ENCODE data around the gene CBX6.
A peak's percentile ranks its signal among the peaks of the same experiment; 100 is the strongest.
"Not testable (repeated sequence)": the region's sequence is repeated elsewhere in the genome, so short reads cannot be mapped to it uniquely, and the experiment has no call there.

Gene CBX6

GRCh38 chr22:38872172-38872830 lies at the start of gene CBX6:
Gene CBX6 (minus strand): TSS chr22:38872216. CDS start chr22:38872190, 26 bp downstream.
- peak; percentile 89 for DNase-seq (ENCODE audit: low read depth in 2 of 2, low spot score in 1 of 2)

GRCh38 chr22:38921806-38922205 lies 49.8 kb upstream of the CBX6 start:
- no peak for DNase-seq (ENCODE audit: low read depth in 2 of 2, low spot score in 1 of 2)

GRCh38 chr22:38921120-38921519 lies 49.1 kb upstream of the CBX6 start:
- no peak for DNase-seq (ENCODE audit: low read depth in 2 of 2, low spot score in 1 of 2)

GRCh38 chr22:38919631-38920190 lies 47.7 kb upstream of the CBX6 start:
- no peak for DNase-seq (ENCODE audit: low read depth in 2 of 2, low spot score in 1 of 2)

- DNase-seq (ENCODE audit: low read depth in 2 of 2, low spot score in 1 of 2): no peak
Measured at GRCh38 chr22:38911434-38911833, 39.4 kb upstream of the CBX6 start.

GRCh38 chr22:38907767-38908166 lies 35.8 kb upstream of the CBX6 start:
- DNase-seq (ENCODE audit: low read depth in 2 of 2, low spot score in 1 of 2): no peak

- no peak for DNase-seq (ENCODE audit: low read depth in 2 of 2, low spot score in 1 of 2)
Measured at GRCh38 chr22:38906052-38906451, 34.0 kb upstream of the CBX6 start.

GRCh38 chr22:38904052-38904617 lies 32.1 kb upstream of the CBX6 start:
- not testable (repeated sequence) for DNase-seq (ENCODE audit: low read depth in 2 of 2, low spot score in 1 of 2)

GRCh38 chr22:38901111-38901641 lies 29.2 kb upstream of the CBX6 start:
- no peak for DNase-seq (ENCODE audit: low read depth in 2 of 2, low spot score in 1 of 2)

- no peak for DNase-seq (ENCODE audit: low read depth in 2 of 2, low spot score in 1 of 2)
Measured at GRCh38 chr22:38900677-38901076, 28.7 kb upstream of the CBX6 start.

- DNase-seq (ENCODE audit: low read depth in 2 of 2, low spot score in 1 of 2): no peak
Measured at GRCh38 chr22:38891256-38891655, 19.2 kb upstream of the CBX6 start.

- DNase-seq (ENCODE audit: low read depth in 2 of 2, low spot score in 1 of 2): no peak
Measured at GRCh38 chr22:38890377-38890776, 18.4 kb upstream of the CBX6 start.

GRCh38 chr22:38886333-38886732 lies 14.3 kb upstream of the CBX6 start:
- no peak for DNase-seq (ENCODE audit: low read depth in 2 of 2, low spot score in 1 of 2)

- no peak for DNase-seq (ENCODE audit: low read depth in 2 of 2, low spot score in 1 of 2)
Measured at GRCh38 chr22:38882972-38883622, 11.1 kb upstream of the CBX6 start.

GRCh38 chr22:38881997-38882879 lies 10.2 kb upstream of the CBX6 start:
- DNase-seq (ENCODE audit: low read depth in 2 of 2, low spot score in 1 of 2): no peak

- DNase-seq (ENCODE audit: low read depth in 2 of 2, low spot score in 1 of 2): no peak
Measured at GRCh38 chr22:38881464-38881871, 9.5 kb upstream of the CBX6 start.

GRCh38 chr22:38879961-38880360 lies 7.9 kb upstream of the CBX6 start:
- DNase-seq (ENCODE audit: low read depth in 2 of 2, low spot score in 1 of 2): no peak

GRCh38 chr22:38879108-38879729 lies 7.2 kb upstream of the CBX6 start:
- no peak for DNase-seq (ENCODE audit: low read depth in 2 of 2, low spot score in 1 of 2)

- no peak for DNase-seq (ENCODE audit: low read depth in 2 of 2, low spot score in 1 of 2)
Measured at GRCh38 chr22:38878001-38878400, 6.0 kb upstream of the CBX6 start.

- DNase-seq (ENCODE audit: low read depth in 2 of 2, low spot score in 1 of 2): no peak
Measured at GRCh38 chr22:38874529-38875222, 2.7 kb upstream of the CBX6 start.
